ENCODE data around the gene RNF115. TPM values are rescaled to one million over a fixed set of nuclear protein-coding genes. Genes with fewer than 3 reads are reported as not detected.

The RNF115 gene

Small RNA genes lying within 50 kb of the gene (small RNA-seq; reads per million reads assigned to genes)
- not detected for gene MIR6736

All from skeletal muscle satellite cell (primary cell).